ENCODE data around the gene B3GALT4. TPM values are rescaled to one million over a fixed set of nuclear protein-coding genes. Genes with fewer than 3 reads are reported as not detected.
A peak's percentile ranks its signal among the peaks of the same experiment; 100 is the strongest.

B3GALT4 gene
- total and polyA plus RNA-seq, 2 of the 13 experiments (the other 11 are each of a cell fraction or from before 2014, with no cell fraction given), result 0.04 to 0.27 TPM

DNA sequence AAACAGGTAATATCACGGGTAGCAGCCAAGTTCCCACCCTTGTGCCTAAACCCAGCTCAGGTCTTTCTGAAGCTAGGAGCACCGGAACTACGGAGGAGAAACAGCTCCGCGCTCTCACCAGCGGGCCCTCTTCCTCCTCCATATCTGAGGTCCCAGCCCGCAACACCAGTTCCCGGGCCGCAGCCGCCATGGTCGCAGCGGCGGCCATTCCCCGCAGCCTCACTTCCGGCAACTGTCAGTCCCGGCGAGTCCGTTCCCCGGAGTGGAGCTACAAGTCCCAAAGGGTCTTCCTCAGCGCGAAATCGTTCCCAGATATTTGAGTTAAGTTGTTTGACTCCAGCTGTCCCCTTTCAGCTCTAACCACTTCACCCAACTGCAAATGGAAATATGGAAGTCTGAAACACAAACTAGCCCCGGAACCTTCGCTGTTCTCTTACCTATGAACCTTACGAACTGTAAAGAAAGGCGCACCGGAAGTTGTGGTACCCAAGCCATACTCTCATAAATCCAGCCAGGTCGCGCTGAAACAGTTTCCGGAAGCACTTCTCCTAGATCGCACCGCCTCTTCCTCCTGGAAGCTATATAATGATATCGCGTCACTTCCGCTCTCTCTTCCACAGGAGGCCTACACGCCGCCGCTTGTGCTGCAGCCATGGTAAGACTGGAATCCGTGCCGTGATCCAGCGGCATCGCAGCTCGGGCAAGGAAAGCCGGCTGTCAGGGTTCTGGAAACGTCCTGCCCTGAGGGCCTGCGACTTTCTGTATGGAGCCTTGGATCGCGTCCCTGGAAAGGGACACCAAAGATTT is 5.3 kb upstream of the B3GALT4 start, which contains the start of the genes RPS18 and VPS52 (continued):
- TF ChIP-seq, protein P1, sequence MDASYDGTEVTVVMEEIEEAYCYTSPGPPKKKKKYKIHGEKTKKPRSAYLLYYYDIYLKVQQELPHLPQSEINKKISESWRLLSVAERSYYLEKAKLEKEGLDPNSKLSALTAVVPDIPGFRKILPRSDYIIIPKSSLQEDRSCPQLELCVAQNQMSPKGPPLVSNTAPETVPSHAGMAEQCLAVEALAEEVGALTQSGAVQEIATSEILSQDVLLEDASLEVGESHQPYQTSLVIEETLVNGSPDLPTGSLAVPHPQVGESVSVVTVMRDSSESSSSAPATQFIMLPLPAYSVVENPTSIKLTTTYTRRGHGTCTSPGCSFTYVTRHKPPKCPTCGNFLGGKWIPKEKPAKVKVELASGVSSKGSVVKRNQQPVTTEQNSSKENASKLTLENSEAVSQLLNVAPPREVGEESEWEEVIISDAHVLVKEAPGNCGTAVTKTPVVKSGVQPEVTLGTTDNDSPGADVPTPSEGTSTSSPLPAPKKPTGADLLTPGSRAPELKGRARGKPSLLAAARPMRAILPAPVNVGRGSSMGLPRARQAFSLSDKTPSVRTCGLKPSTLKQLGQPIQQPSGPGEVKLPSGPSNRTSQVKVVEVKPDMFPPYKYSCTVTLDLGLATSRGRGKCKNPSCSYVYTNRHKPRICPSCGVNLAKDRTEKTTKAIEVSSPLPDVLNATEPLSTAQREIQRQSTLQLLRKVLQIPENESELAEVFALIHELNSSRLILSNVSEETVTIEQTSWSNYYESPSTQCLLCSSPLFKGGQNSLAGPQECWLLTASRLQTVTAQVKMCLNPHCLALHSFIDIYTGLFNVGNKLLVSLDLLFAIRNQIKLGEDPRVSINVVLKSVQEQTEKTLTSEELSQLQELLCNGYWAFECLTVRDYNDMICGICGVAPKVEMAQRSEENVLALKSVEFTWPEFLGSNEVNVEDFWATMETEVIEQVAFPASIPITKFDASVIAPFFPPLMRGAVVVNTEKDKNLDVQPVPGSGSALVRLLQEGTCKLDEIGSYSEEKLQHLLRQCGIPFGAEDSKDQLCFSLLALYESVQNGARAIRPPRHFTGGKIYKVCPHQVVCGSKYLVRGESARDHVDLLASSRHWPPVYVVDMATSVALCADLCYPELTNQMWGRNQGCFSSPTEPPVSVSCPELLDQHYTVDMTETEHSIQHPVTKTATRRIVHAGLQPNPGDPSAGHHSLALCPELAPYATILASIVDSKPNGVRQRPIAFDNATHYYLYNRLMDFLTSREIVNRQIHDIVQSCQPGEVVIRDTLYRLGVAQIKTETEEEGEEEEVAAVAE (CRISPR knock-in tag; IDR thresholded peaks at IDR 0.05; ENCODE audit: borderline replicate concordance), result 0 out of 2 replicates have a peak, but pooled peaks have one; percentile 22
- TF ChIP-seq, protein P2, sequence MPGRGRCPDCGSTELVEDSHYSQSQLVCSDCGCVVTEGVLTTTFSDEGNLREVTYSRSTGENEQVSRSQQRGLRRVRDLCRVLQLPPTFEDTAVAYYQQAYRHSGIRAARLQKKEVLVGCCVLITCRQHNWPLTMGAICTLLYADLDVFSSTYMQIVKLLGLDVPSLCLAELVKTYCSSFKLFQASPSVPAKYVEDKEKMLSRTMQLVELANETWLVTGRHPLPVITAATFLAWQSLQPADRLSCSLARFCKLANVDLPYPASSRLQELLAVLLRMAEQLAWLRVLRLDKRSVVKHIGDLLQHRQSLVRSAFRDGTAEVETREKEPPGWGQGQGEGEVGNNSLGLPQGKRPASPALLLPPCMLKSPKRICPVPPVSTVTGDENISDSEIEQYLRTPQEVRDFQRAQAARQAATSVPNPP (CRISPR knock-in tag; IDR thresholded peaks at IDR 0.05), result peak; percentile 92
- TF ChIP-seq, protein P3, sequence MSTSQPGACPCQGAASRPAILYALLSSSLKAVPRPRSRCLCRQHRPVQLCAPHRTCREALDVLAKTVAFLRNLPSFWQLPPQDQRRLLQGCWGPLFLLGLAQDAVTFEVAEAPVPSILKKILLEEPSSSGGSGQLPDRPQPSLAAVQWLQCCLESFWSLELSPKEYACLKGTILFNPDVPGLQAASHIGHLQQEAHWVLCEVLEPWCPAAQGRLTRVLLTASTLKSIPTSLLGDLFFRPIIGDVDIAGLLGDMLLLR (CRISPR knock-in tag; IDR thresholded peaks at IDR 0.05), result peak; percentile 69; the same call in 1 of the 2 replicates
- TF ChIP-seq NKX3-1 (CRISPR knock-in tag; IDR thresholded peaks at IDR 0.05) (peak; percentile 84), MTA3 (CRISPR knock-in tag; IDR thresholded peaks at IDR 0.05) (peak; percentile 84; the same call in 1 of the 2 replicates), ZNF737 (CRISPR knock-in tag; IDR thresholded peaks at IDR 0.05; ENCODE audit: borderline replicate concordance) (peak; percentile 83; the same call in 1 of the 2 replicates), ELF1 (CRISPR knock-in tag; IDR thresholded peaks at IDR 0.05) (peak; percentile 92), ZNF326 (CRISPR knock-in tag; IDR thresholded peaks at IDR 0.05; ENCODE audit: borderline replicate concordance) (no peak), TRIM24 (CRISPR knock-in tag; IDR thresholded peaks at IDR 0.05) (no peak), NFKBIZ (CRISPR knock-in tag; IDR thresholded peaks at IDR 0.05) (peak; percentile 75; the same call in 1 of the 2 replicates), KDM3A (CRISPR knock-in tag; IDR thresholded peaks at IDR 0.05; ENCODE audit: low read depth) (peak; percentile 89), MXI1 (IDR thresholded peaks at IDR 0.05; ENCODE audit: borderline replicate concordance, low read depth, low read length) (peak; percentile 96; the same call in 2 of the 3 replicates)
- TF ChIP-seq, protein P4, sequence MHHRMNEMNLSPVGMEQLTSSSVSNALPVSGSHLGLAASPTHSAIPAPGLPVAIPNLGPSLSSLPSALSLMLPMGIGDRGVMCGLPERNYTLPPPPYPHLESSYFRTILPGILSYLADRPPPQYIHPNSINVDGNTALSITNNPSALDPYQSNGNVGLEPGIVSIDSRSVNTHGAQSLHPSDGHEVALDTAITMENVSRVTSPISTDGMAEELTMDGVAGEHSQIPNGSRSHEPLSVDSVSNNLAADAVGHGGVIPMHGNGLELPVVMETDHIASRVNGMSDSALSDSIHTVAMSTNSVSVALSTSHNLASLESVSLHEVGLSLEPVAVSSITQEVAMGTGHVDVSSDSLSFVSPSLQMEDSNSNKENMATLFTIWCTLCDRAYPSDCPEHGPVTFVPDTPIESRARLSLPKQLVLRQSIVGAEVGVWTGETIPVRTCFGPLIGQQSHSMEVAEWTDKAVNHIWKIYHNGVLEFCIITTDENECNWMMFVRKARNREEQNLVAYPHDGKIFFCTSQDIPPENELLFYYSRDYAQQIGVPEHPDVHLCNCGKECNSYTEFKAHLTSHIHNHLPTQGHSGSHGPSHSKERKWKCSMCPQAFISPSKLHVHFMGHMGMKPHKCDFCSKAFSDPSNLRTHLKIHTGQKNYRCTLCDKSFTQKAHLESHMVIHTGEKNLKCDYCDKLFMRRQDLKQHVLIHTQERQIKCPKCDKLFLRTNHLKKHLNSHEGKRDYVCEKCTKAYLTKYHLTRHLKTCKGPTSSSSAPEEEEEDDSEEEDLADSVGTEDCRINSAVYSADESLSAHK (CRISPR knock-in tag; IDR thresholded peaks at IDR 0.05; ENCODE audit: borderline replicate concordance), result no peak; the same call in 1 of the 2 replicates
